ENCODE results near the gene ATG5.

- TF ChIP-seq POLR2A (IDR thresholded peaks at IDR 0.05; ENCODE audit: low read length) (no peak), GATA1 (IDR thresholded peaks at IDR 0.05; ENCODE audit: low read depth, low read length) (no peak)
Measured at GRCh38 chr6:106334646-106335448, 9.3 kb upstream of the ATG5 start.
